Endodermal cell (in vitro differentiated cells): ENCODE measurements around the gene SRPK3. TPM values are rescaled to one million over a fixed set of nuclear protein-coding genes. Genes with fewer than 3 reads are reported as not detected.

Source experiments
- DNase-seq: peaks from one replicate; pipeline ENCODE4 v3.0.0-alpha.2; 2017
- H3K27ac ChIP-seq: 2 replicates; pipeline ENCODE4 v1.5.1; 2013; ENCODE audit warnings: mild to moderate bottlenecking, low read depth, low read length, moderate library complexity
- H3K27me3 ChIP-seq: 2 replicates; pipeline ENCODE4 v1.6.1; 2013; ENCODE audit warnings: mild to moderate bottlenecking, low read length, moderate library complexity; ENCODE audit not compliant: insufficient read depth, control insufficient read depth, poor library complexity, severe bottlenecking
- H3K36me3 ChIP-seq: 2 replicates; pipeline ENCODE4 v1.7.0; 2013; ENCODE audit warnings: mild to moderate bottlenecking, low read length, moderate library complexity; ENCODE audit not compliant: control insufficient read depth, insufficient read depth
- H3K4me1 ChIP-seq: one replicate; pipeline ENCODE4 v1.7.0; 2013; ENCODE audit warnings: low read length; ENCODE audit not compliant: control insufficient read depth, insufficient read depth
- H3K4me3 ChIP-seq: 2 replicates; pipeline ENCODE4 v1.5.1; 2013; ENCODE audit warnings: mild to moderate bottlenecking, low read length, moderate library complexity
- H3K9ac ChIP-seq: 2 replicates; pipeline ENCODE4 v1.6.1; 2013; ENCODE audit warnings: mild to moderate bottlenecking, low read length, moderate library complexity; ENCODE audit not compliant: poor library complexity, severe bottlenecking; ENCODE audit errors: extremely low read depth
- H3K9me3 ChIP-seq: 2 replicates; pipeline ENCODE4 v1.6.1; 2013; ENCODE audit warnings: mild to moderate bottlenecking, low read length, moderate library complexity; ENCODE audit not compliant: control insufficient read depth
- H3K27ac Mint-ChIP-seq: 2 replicates; pipeline ENCODE4 v1.8.0; 2020; ENCODE audit warnings: mixed read lengths
- H3K27me3 Mint-ChIP-seq: 2 replicates; pipeline ENCODE4 v1.8.0; 2021; ENCODE audit warnings: mild to moderate bottlenecking, mixed read lengths; ENCODE audit not compliant: insufficient read depth
- H3K36me3 Mint-ChIP-seq: 2 replicates; pipeline ENCODE4 v1.8.0; 2020; ENCODE audit warnings: low read depth, mixed read lengths
- H3K4me1 Mint-ChIP-seq: 2 replicates; pipeline ENCODE4 v1.8.0; 2020; ENCODE audit warnings: mixed read lengths
- H3K4me3 Mint-ChIP-seq: 2 replicates; pipeline ENCODE4 v1.8.0; 2020; ENCODE audit warnings: mild to moderate bottlenecking, moderate library complexity, mixed read lengths
- H3K9me3 Mint-ChIP-seq: 2 replicates; pipeline ENCODE4 v1.8.0; 2020; ENCODE audit warnings: mild to moderate bottlenecking, mixed read lengths
- WGBS, 2 experiments: methylation state at CpG; one replicate each; pipeline versions ENCODE4 v1.1.5 to v1.1.7; 2013; ENCODE audit warnings: missing lambda C conversion rate in 2 of 2, mixed read lengths in 1 of 2; ENCODE audit not compliant: insufficient coverage in 1 of 2, insufficient read length in 1 of 2; 5-methylcytosine and 5-hydroxymethylcytosine counted together
- total RNA-seq, 2 donors: library from RNA; stranded (reverse); fragmentation: NEBNext Ultra II Directional in 1 of 2; extraction: Animal tissue kit (Norgen Biotek cat#: 25700) in 1 of 2; gene quantifications; 2 replicates in 1 of 2; 3 replicates in 1 of 2; pipeline ENCODE4 v1.2.1, GENCODE V29; 2021
- TF ChIP-seq, protein P1 (sequence below): fragments of 200-600 bp; sonication (generic); conservative IDR thresholded peaks from 2 replicates; pipeline ENCODE4 v1.5.0; 2021; ENCODE audit warnings: antibody characterized with exemption, mild to moderate bottlenecking

SRPK3 gene
- total RNA-seq, 2 donors from 2014 or later: not detected

DNA sequence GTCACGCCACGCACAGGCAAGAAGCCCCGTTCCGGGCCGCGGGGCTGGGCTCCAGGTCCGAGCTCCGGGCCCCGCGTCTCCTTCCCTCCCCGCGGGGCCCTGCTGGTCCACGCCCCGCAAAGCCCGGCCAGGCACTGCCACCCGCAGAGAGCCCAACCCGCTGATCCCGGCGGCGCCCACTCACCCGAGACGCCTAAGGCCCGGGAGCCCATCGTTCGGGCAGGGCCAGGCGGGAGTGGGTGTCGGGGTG lies 48.6 kb downstream of the SRPK3 start:
- Mint-ChIP-seq H3K27me3 (peaks cover 6% of the 10 kb centered on the region), H3K9me3 (peaks cover 57% of the 10 kb centered on the region), H3K4me1 (peaks cover 12% of the 10 kb centered on the region), H3K27ac (no peak overlapping the region), H3K4me3 (peak overlapping the region; percentile 69), H3K36me3 (peaks cover 5% of the 10 kb centered on the region)
- no peaks in the 10 kb centered on the region for H3K9me3 ChIP-seq
- no peak for DNase-seq
- no peaks in the 10 kb centered on the region for H3K27me3 ChIP-seq
- TF ChIP-seq, protein P1, sequence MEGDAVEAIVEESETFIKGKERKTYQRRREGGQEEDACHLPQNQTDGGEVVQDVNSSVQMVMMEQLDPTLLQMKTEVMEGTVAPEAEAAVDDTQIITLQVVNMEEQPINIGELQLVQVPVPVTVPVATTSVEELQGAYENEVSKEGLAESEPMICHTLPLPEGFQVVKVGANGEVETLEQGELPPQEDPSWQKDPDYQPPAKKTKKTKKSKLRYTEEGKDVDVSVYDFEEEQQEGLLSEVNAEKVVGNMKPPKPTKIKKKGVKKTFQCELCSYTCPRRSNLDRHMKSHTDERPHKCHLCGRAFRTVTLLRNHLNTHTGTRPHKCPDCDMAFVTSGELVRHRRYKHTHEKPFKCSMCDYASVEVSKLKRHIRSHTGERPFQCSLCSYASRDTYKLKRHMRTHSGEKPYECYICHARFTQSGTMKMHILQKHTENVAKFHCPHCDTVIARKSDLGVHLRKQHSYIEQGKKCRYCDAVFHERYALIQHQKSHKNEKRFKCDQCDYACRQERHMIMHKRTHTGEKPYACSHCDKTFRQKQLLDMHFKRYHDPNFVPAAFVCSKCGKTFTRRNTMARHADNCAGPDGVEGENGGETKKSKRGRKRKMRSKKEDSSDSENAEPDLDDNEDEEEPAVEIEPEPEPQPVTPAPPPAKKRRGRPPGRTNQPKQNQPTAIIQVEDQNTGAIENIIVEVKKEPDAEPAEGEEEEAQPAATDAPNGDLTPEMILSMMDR: no peak
- peak overlapping the region; percentile 20 for H3K9ac ChIP-seq
- no peak overlapping the region for H3K27ac ChIP-seq
- peak overlapping the region; percentile 76 for H3K4me3 ChIP-seq
- 0% methylated on average over 27 of the region's 27 CpGs; no CpG with 5 or more reads in 1 of the 2 experiments for WGBS, 2 experiments
- no peaks in the 10 kb centered on the region for H3K4me1 ChIP-seq
- H3K36me3 ChIP-seq: no peaks in the 10 kb centered on the region

DNA sequence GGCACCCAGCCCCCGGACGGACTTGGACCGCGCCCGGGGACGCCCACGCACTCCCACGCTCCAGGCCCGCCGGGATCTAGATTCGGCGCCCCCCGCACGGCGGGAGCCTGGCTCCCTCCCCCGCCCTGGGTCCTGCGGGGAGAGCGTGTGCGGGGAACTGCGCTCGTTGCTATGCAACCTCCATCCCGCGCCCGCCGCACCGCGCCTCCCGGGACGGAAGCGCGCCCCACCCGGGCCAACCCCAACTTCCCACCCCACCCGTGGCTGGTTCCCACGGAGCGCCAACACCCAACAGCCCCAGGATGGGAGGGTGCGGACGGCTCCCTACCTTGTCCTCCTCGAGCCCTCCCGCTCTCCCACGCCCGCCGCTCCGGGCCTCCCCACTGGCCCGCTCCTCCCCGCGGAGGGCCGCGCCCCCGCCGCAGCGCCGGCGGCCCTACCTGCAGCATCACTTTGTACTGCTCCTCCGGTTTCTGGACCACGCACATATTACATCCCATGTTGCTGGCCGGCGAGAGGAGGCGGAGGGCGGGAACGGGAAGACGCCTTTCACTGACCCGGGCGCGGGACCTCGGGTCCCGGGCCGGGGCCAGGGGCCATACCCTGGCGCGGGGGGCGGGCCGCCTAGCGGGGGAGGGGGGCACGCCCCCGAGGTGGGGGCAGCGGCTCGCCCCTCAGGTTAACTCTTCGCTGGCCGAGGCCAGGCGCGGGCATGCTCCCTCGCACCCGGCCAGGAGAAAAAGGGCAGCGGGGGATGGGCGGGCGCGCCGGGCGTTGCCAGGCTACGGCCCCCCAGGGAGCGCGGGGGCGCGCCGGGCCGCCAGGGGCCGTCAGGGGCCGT lies 49.2 kb downstream of the SRPK3 start, which contains the start of gene PDZD4:
PDZD4 (minus strand) TSS at position 746 of the 841 bp plus-strand sequence; CDS start at position 500, 246 bp downstream.
- DNase-seq: peak; percentile 80
- H3K9ac ChIP-seq: peak within 1 kb of the TSS; percentile 20
- peaks cover 57% of the 10 kb centered on the region for H3K9me3 Mint-ChIP-seq
- H3K27ac Mint-ChIP-seq: no peak within 1 kb of the TSS
- no peaks in the 10 kb centered on the region for H3K9me3 ChIP-seq
- no peaks in the 10 kb centered on the region for H3K27me3 ChIP-seq
- H3K36me3 Mint-ChIP-seq: peaks cover 5% of the 10 kb centered on the region
- H3K36me3 ChIP-seq: no peaks in the 10 kb centered on the region
- peaks cover 12% of the 10 kb centered on the region for H3K4me1 Mint-ChIP-seq
- peak within 1 kb of the TSS; percentile 69 for H3K4me3 Mint-ChIP-seq
- H3K4me3 ChIP-seq: peak within 1 kb of the TSS; percentile 76
- WGBS, 2 experiments: 0% methylated on average over 86 of the region's 97 CpGs; no CpG with 5 or more reads in 1 of the 2 experiments
- peaks cover 6% of the 10 kb centered on the region for H3K27me3 Mint-ChIP-seq
- TF ChIP-seq, protein P1: no peak
- H3K27ac ChIP-seq: no peak within 1 kb of the TSS
- no peaks in the 10 kb centered on the region for H3K4me1 ChIP-seq

DNA sequence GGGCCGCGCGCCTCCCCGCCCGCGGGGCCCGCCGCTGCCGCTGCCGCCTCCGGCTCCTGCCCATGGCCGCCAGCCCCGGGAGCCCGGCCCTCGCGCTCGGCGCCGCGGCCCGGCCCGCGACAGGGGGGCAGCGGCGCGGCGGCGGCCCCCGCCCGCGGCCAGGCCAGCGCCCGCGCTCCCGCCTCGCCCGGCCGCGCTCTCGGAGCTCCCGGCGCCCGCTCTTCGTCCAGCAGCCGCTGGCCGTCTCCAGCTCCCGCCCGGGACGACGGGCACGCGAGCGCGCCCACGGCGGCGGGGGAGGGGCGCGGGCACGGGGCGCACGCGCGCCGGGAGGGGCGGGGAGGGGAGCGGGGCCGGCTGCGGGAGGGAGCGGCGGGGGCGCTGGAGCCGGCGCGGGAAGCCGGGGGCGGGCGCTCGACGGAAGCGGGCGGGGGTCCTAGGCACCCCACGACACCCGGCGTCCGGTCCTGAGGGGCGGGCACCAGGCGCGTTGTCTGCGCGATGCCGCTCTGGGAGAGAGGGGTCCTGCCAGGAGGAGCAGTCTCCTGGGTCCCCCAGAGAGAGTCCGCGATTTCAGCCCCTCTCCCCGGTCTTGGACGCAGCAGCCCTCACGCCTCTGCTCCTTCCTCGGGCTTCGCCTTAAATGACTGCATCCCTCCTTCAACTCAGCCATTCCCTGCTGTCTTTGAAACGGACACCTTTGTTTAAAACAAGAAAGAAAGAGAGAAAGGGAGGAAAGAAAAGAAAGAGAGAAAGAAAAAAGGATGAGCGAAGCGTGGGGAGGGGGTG lies 50.0 kb downstream of the SRPK3 start:
- no peak overlapping the region for H3K27ac ChIP-seq
- H3K9me3 ChIP-seq: no peaks in the 10 kb centered on the region
- WGBS, 2 experiments: 1% methylated on average over 94 of the region's 102 CpGs; no CpG with 5 or more reads in 1 of the 2 experiments
- Mint-ChIP-seq H3K36me3 (peaks cover 5% of the 10 kb centered on the region), H3K27ac (no peak overlapping the region), H3K4me3 (peak overlapping the region; percentile 45), H3K9me3 (peaks cover 55% of the 10 kb centered on the region), H3K27me3 (peaks cover 6% of the 10 kb centered on the region), H3K4me1 (peaks cover 12% of the 10 kb centered on the region)
- H3K9ac ChIP-seq: no peak overlapping the region
- no peaks in the 10 kb centered on the region for H3K27me3 ChIP-seq
- no peaks in the 10 kb centered on the region for H3K36me3 ChIP-seq
- no peaks in the 10 kb centered on the region for H3K4me1 ChIP-seq
- no peak overlapping the region for H3K4me3 ChIP-seq
- DNase-seq: peak; percentile 61
- TF ChIP-seq, protein P1: no peak
